Panc1 (cell line): ENCODE measurements around the gene JMY. TPM values are rescaled to one million over a fixed set of nuclear protein-coding genes. Genes with fewer than 3 reads are reported as not detected.

Experiments used
- ATAC-seq: fragments of 200-7000 bp; cut with Tn5 transposase; 2 replicates; pipeline ENCODE4 v1.9.1; 2020; ENCODE audit warnings: mild to moderate bottlenecking, moderate library complexity
- BruUV-seq: library from RNA; stranded (reverse); fragments of 400-500 nt; replicated peaks from 2 replicates; lab custom pipeline; 2021; lab: Mats Ljungman, UMichigan
- CTCF ChIA-PET: fragments of 300-600 bp; sonication (Branson Sonifier 250); formaldehyde crosslinking; loops from one replicate; lab custom pipeline; 2022; ENCODE audit warnings: antibody characterized with exemption; lab: Charles Lee
- POLR2A ChIA-PET: fragments of 300-600 bp; sonication (Branson Sonifier 250); formaldehyde crosslinking; loops from one replicate; lab custom pipeline; 2022; ENCODE audit warnings: antibody characterized with exemption; lab: Charles Lee
- DNase-seq: peaks from one replicate; pipeline ENCODE4 v3.0.0-alpha.2; 2010; ENCODE audit warnings: low read depth, low spot score
- H3K27ac ChIP-seq: 2 replicates; pipeline ENCODE4 v1.5.1; 2011; ENCODE audit warnings: mild to moderate bottlenecking, low read length, inconsistent platforms
- H3K27me3 ChIP-seq: fragments of 200-500 bp; sonication (Bioruptor generic); 2 replicates; pipeline ENCODE4 v1.6.0; 2014; ENCODE audit warnings: low read length, inconsistent platforms; ENCODE audit not compliant: control insufficient read depth, insufficient read depth
- H3K36me3 ChIP-seq: fragments of 200-500 bp; sonication (Bioruptor generic); 2 replicates; pipeline ENCODE4 v1.5.1; 2014; ENCODE audit warnings: inconsistent platforms, mild to moderate bottlenecking, low read length, moderate library complexity; ENCODE audit not compliant: control insufficient read depth, insufficient read depth
- H3K4me1 ChIP-seq: 2 replicates; pipeline ENCODE4 v1.5.1; 2011; ENCODE audit warnings: inconsistent platforms, mild to moderate bottlenecking, low read length, moderate library complexity; ENCODE audit not compliant: control insufficient read depth, insufficient read depth
- H3K4me3 ChIP-seq, 2 experiments: 2 replicates each; pipeline ENCODE4 v1.5.1; 2011 to 2012; ENCODE audit warnings: low read depth in 2 of 2, low read length in 2 of 2, mild to moderate bottlenecking in 2 of 2, inconsistent platforms in 1 of 2, moderate library complexity in 1 of 2
- H3K9me3 ChIP-seq: fragments of 200-500 bp; sonication (Bioruptor generic); 2 replicates; pipeline ENCODE4 v1.5.1; 2014; ENCODE audit warnings: low read depth, mild to moderate bottlenecking, inconsistent platforms, low read length, moderate library complexity; ENCODE audit not compliant: control insufficient read depth, insufficient read depth
- POLR2AphosphoS5 ChIP-seq: IDR thresholded peaks from 2 replicates; pipeline ENCODE4 v1.6.1; 2012; ENCODE audit warnings: mild to moderate bottlenecking, low read depth, low read length, moderate library complexity
- SIN3A ChIP-seq: IDR thresholded peaks from 2 replicates; pipeline ENCODE4 v1.6.1; 2012; ENCODE audit warnings: low read depth, mild to moderate bottlenecking, low read length, moderate library complexity, borderline replicate concordance; ENCODE audit not compliant: insufficient read depth
- TCF7L2 ChIP-seq: IDR thresholded peaks from 2 replicates; pipeline ENCODE4 v1.6.1; 2011; ENCODE audit warnings: mild to moderate bottlenecking, low read depth, low read length, inconsistent platforms
- in situ Hi-C: cut with HindIII; loops from 2 replicates; pipeline ENCODE4 v1.10.0; 2016; ENCODE audit warnings: low sequenced_read_pairs, low pct_unique_long_range_greater_than_20kb
- intact Hi-C: fragments of 100-400 bp; cut with micrococcal nuclease; formaldehyde crosslinking; loops from one replicate; pipeline ENCODE4 v1.10.0; 2022; ENCODE audit not compliant: unreplicated experiment
- total RNA-seq: library from RNA; stranded (reverse); gene quantifications from one replicate; pipeline ENCODE4 v1.2.1, GENCODE V29; 2021; ENCODE audit not compliant: unreplicated experiment
- TF ChIP-seq, protein P1 (sequence below), 2 experiments: IDR thresholded peaks; 2 replicates each; pipeline ENCODE4 v1.6.1; 2011 to 2012; ENCODE audit warnings: low read depth in 2 of 2, control low read depth in 1 of 2, low read length in 1 of 2, mild to moderate bottlenecking in 1 of 2, moderate library complexity in 1 of 2; ENCODE audit not compliant: insufficient read depth in 1 of 2
- TF ChIP-seq, protein P2 (sequence below): fragments of 450-650 bp; IDR thresholded peaks from 2 replicates; pipeline ENCODE4 v1.5.1; 2017; ENCODE audit warnings: mild to moderate bottlenecking

The JMY gene
- total RNA-seq, 1 experiment from 2014 or later = 6.1 TPM

DNA sequence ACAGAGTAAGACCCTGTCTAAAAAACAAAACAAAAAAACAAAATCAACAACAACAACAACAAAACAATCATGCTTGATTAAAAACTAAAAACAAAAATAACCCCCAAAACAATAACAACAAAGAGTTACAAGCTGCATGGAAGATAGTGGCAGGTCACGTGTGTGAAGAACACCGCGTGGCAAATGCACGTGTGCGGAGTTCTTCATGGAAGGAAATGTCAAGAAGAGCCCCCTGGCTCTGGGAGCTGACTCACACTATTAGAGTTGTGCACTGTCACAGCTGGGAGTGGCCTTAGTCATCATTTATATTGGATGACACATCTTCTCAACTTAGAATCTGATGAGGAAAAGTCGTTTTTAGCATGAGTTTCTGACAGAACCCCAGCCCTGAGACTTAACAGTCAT lies 110.5 kb downstream of the JMY start:
- no peak overlapping the region for H3K27ac ChIP-seq
- BruUV-seq = no TSS peak
- TF ChIP-seq, protein P1, sequence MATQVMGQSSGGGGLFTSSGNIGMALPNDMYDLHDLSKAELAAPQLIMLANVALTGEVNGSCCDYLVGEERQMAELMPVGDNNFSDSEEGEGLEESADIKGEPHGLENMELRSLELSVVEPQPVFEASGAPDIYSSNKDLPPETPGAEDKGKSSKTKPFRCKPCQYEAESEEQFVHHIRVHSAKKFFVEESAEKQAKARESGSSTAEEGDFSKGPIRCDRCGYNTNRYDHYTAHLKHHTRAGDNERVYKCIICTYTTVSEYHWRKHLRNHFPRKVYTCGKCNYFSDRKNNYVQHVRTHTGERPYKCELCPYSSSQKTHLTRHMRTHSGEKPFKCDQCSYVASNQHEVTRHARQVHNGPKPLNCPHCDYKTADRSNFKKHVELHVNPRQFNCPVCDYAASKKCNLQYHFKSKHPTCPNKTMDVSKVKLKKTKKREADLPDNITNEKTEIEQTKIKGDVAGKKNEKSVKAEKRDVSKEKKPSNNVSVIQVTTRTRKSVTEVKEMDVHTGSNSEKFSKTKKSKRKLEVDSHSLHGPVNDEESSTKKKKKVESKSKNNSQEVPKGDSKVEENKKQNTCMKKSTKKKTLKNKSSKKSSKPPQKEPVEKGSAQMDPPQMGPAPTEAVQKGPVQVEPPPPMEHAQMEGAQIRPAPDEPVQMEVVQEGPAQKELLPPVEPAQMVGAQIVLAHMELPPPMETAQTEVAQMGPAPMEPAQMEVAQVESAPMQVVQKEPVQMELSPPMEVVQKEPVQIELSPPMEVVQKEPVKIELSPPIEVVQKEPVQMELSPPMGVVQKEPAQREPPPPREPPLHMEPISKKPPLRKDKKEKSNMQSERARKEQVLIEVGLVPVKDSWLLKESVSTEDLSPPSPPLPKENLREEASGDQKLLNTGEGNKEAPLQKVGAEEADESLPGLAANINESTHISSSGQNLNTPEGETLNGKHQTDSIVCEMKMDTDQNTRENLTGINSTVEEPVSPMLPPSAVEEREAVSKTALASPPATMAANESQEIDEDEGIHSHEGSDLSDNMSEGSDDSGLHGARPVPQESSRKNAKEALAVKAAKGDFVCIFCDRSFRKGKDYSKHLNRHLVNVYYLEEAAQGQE (IDR thresholded peaks at IDR 0.05; ENCODE audit: insufficient read depth in 1 of 2, low read depth in 2 of 2, low read length in 1 of 2) = no peak
- TF ChIP-seq, protein P2, sequence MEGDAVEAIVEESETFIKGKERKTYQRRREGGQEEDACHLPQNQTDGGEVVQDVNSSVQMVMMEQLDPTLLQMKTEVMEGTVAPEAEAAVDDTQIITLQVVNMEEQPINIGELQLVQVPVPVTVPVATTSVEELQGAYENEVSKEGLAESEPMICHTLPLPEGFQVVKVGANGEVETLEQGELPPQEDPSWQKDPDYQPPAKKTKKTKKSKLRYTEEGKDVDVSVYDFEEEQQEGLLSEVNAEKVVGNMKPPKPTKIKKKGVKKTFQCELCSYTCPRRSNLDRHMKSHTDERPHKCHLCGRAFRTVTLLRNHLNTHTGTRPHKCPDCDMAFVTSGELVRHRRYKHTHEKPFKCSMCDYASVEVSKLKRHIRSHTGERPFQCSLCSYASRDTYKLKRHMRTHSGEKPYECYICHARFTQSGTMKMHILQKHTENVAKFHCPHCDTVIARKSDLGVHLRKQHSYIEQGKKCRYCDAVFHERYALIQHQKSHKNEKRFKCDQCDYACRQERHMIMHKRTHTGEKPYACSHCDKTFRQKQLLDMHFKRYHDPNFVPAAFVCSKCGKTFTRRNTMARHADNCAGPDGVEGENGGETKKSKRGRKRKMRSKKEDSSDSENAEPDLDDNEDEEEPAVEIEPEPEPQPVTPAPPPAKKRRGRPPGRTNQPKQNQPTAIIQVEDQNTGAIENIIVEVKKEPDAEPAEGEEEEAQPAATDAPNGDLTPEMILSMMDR = no peak
- no peaks in the 10 kb centered on the region for H3K4me1 ChIP-seq
- ChIA-PET POLR2A (no interaction called here), CTCF (no interaction called here)
- ATAC-seq = no peak
- no peaks in the 10 kb centered on the region for H3K36me3 ChIP-seq
- peak; percentile 8 for DNase-seq
- intact Hi-C loops (no loop called here), in situ Hi-C loops (no loop called here)
- no peaks in the 10 kb centered on the region for H3K9me3 ChIP-seq
- no peaks in the 10 kb centered on the region for H3K27me3 ChIP-seq
- H3K4me3 ChIP-seq = no peak overlapping the region

DNA sequence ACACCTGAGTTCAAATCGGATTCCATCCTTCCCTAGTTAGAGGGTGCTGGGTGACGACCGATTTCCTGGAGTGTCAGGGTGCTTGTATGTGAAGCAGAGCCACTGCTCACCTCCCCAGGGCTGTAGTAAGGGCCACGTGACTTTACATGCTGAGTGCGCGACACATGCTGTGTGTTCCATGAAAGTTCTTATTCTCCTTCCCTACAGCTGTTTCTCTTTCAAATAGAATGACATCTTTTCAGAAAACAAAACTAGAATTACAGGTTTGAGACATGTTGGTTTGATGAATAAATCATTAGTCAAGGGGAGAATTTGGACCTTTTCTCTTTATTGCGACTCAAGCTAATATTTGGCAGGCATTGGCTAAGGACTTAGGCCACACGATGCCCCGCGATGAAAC lies 113.1 kb downstream of the JMY start:
- no peak overlapping the region for H3K27ac ChIP-seq
- no peaks in the 10 kb centered on the region for H3K27me3 ChIP-seq
- TF ChIP-seq, protein P2 = no peak
- TF ChIP-seq POLR2AphosphoS5 (no peak), TCF7L2 (no peak), SIN3A (no peak)
- TF ChIP-seq, protein P1 (IDR thresholded peaks at IDR 0.05; ENCODE audit: insufficient read depth in 1 of 2, low read depth in 2 of 2, low read length in 1 of 2) = no peak
- no peaks in the 10 kb centered on the region for H3K36me3 ChIP-seq
- no peaks in the 10 kb centered on the region for H3K9me3 ChIP-seq
- POLR2A ChIA-PET = no interaction called here
- no TSS peak for BruUV-seq
- H3K4me1 ChIP-seq = no peaks in the 10 kb centered on the region
- intact Hi-C loops (no loop called here), in situ Hi-C loops (no loop called here)
- no peak for DNase-seq
- ATAC-seq = no peak
- CTCF ChIA-PET = no interaction called here
- no peak overlapping the region for H3K4me3 ChIP-seq
